HT1080 (cell line): Measurements from ENCODE around the gene SELENOO. TPM values are rescaled to one million over a fixed set of nuclear protein-coding genes. Genes with fewer than 3 reads are reported as not detected.
"Not testable (repeated sequence)": the region's sequence is repeated elsewhere in the genome, so short reads cannot be mapped to it uniquely, and the experiment has no call there.

Experiments used
- DNase-seq: peaks from one replicate; pipeline ENCODE4 v3.0.0-alpha.2; 2015; ENCODE audit warnings: low read depth
- total RNA-seq: library from RNA; depleted of rRNA; stranded (reverse); fragments of >200 nt; shearing (Covaris generic); gene quantifications from 2 replicates; pipeline ENCODE4 v1.2.3, GENCODE V29; 2014

The SELENOO gene
- total RNA-seq, 1 experiment from 2014 or later = 49.1 TPM

DNA sequence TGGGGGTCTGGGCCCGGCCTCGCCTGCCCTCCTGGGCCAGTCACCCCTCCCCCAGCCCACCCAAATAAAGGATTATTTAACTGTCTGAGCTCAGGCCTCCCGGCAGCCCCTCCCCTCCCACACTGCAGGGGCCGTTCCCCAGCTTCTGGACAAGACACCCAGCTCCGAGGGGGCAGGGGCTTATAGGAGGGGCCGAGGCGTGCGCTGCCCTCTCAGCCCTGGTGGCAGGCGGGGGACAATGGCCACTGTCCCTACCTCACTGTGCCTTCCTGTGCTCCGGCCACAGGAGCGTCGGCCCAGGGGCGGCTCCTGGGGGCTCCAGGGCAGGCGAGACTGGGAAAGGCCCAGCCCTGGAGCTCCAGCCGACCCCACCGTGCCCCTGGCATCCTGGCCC lies 2.2 kb upstream of the SELENOO start:
- DNase-seq = no peak

DNA sequence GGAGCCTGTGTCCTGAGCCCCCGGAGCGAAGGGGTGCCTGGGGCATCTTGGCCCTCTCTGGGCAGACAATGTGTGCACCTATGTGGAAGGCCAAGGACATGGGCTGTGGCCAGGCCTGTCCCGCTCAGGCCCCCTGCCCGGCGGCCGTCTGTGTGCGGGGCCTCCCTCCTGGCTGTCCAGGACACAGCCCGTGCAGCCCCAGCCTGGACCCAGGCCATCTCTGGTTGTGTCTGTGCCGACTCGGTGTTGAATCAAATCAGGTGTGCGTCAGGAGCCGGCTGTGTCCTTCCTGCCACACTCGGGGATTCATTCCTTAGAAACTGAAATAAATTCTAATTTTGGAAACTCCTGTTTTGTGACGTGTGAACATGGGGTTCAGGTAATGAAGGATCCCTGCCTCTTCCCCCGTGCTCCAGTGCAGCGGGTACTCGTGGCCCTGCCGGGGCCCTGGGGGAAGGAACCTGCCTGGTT lies 1.5 kb upstream of the SELENOO start:
- DNase-seq = no peak

- DNase-seq = no peak
Measured at GRCh38 chr22:50199829-50200460, 866 bp upstream of the SELENOO start.

GRCh38 chr22:50201191-50202129 lies 649 bp downstream of the SELENOO start:
- DNase-seq = no peak

DNA sequence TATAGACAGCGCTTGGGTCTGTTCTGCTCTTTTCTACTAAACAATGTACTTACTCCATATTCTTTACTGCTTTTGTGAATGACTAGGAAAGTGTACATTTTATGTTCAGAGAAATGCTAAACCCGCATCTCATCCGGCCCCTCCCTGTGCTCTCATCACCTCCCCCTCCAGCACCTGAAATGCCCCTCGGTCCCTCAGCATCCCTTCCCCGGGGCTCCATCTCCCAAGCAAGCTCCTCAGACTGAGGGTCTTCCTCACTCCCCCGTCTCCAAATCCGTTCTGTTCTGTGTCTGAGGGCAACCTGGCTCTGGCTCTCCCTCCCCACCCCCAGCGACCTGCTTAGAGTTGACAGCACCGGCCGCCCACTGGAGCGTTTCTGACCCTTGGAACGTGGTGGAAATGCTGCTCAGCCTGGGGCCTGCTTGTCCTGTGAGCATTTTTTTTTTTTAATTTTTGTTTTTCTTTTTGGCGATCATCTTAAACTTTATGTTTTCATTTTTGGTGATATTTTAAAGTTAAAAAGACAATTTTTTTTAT lies 1.4 kb downstream of the SELENOO start:
- no peak for DNase-seq

- no peak for DNase-seq
Measured at GRCh38 chr22:50203288-50203687, 2.5 kb downstream of the SELENOO start.

GRCh38 chr22:50204571-50204970 lies 3.8 kb downstream of the SELENOO start:
- DNase-seq = no peak

DNA sequence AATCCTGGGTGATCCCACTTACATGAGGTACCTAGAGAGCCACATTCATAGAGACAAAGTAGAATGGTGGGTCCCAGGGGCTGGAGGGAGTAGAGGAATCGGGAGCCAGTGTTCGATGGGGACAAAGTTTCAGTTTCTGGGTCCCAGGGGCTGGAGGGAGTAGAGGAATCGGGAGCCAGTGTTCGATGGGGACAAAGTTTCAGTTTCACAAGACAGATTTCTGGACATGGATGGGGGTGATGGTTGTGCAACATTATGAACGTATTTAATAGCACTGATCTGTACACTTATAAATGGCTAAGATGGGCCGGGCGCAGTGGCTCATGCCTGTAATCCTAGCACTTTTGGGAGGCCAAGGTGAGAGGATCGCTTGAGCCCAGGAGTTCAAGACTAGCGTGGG lies 4.2 kb downstream of the SELENOO start:
- DNase-seq = not testable (repeated sequence)

DNA sequence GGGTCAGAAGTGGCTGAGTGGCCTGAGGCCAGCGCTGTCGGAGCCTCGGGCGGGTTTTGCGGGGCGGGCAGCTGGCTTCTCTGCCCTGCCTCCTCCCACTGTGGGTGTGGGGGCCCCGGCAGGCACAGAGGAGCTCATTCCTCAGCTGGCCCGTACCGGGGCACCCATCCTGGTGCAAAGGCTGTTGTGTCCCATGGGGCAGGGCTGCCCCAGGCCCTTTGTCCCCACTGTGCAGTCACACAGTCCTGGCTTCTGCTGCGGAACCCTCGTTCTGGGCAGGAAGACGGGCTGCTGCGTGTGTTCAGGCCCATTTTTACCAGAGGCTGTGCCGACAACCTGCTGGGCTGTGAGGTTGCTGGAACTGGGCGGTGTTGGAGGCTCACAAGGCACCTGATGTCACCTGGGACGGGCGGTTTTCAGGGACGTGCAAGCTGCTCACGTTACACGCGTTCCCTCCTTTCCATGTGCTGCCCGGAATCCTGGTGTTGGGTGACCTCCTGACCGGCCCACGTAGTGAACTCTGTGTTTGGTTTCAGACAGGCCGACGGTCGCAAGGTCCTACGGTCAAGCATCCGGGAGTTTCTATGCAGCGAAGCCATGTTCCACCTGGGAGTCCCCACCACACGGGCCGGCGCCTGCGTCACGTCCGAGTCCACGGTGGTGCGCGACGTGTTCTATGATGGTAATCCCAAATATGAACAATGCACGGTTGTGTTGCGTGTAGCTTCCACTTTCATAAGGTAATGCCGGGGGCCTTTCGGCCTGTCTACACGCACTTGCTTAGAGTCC lies 5.2 kb downstream of the SELENOO start:
- DNase-seq = no peak

GRCh38 chr22:50206599-50206998 lies 5.8 kb downstream of the SELENOO start:
- DNase-seq = no peak

GRCh38 chr22:50207383-50208140 lies 6.8 kb downstream of the SELENOO start:
- DNase-seq = no peak

DNA sequence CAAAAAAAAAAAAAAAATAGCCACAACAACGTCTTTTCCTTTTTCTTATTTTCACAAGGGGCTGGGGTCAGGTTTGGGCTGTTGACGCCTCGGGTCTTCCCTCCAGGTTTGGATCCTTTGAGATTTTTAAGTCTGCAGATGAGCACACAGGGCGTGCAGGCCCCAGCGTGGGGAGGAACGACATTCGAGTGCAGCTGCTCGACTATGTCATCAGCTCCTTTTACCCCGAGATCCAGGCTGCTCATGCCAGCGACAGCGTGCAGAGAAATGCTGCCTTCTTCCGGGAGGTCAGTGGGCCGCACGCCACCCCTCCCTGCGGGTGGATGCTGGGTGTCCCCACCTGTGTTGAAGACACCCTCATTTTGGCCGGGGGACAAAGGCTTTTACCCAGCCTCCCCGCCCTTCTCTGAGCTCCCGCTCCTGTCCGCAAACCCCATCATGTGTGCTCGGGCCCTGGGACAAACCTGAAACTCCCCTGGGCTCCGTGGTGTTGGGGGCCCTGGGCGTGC lies 7.7 kb downstream of the SELENOO start:
- no peak for DNase-seq

GRCh38 chr22:50208939-50209892 lies 8.4 kb downstream of the SELENOO start:
- no peak for DNase-seq

DNA sequence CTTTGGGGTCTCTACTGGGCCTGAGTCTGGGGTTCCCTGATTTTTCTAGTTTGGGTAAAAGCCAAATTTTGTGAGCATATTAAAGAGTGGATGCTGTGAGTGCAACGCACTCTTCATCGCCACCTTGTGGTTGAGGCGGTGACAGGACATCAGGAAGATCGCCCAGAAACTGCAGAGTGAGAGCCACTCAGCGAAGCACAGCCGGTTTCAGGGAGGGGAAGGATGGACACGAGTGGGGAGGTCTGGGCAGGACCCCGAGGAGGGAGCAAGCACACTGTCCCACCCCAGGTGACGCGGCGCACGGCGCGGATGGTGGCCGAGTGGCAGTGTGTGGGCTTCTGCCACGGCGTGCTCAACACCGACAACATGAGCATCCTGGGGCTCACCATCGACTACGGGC lies 9.1 kb downstream of the SELENOO start:
- peak; percentile 32 for DNase-seq

GRCh38 chr22:50210378-50211139 lies 9.7 kb downstream of the SELENOO start:
- DNase-seq = no peak

DNA sequence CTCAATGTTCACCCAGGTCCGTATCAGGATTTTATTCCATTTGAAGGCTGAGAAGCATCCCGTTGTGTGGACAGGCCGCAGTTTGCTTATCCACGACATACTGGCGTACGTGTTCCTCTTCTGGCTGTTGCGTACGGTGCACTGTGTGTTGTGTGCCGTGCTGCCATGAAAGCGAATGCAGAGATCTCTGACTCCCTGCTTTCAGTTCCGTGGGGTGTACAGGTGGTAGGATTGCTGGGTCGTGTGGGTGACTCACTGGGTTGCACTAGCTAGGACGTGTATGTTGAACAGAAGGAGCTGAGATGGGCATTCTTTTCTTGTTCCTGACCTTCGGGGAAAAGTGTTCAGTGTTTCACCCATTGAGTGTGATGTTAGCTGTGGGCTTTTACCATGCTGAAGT lies 10.3 kb downstream of the SELENOO start:
- no peak for DNase-seq

DNA sequence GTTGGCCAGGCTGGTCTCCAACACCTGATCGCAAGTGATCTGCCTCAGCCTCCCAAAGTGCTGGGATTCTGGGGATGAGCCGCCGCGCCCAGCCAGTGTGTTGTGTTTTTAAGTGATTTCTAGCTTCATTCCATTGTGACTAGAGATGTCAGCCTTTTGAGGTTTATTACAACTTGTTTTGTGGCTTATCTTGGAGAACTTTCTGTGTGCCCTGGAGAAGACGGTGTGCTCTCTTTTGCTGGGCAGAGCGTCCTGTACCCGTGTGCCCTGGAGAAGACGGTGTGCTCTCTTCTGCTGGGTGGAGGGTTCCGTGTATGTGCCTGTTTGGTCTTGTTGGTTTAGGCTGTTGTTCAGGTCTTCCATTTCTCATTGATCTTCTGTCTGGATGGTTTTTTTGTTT lies 12.5 kb downstream of the SELENOO start:
- no peak for DNase-seq

- no peak for DNase-seq
Measured at GRCh38 chr22:50215297-50216054, 14.7 kb downstream of the SELENOO start.
